K562 (cell line): ENCODE data around the gene CUTA. TPM values are rescaled to one million over a fixed set of nuclear protein-coding genes. Genes with fewer than 3 reads are reported as not detected.

ENCODE experiments used
- ADNP ChIP-seq: fragments of 200-800 bp; sonication (Bioruptor generic); IDR thresholded peaks from 2 replicates; pipeline ENCODE4 v1.6.1; 2016; ENCODE audit warnings: missing genetic modification characterization, missing compliant biosample characterization
- CEBPG ChIP-seq, 3 experiments: fragments of 200-800 bp in 1 of 3; sonication (Bioruptor generic) in 1 of 3; sonication (generic) in 1 of 3; formaldehyde crosslinking in 1 of 3; IDR thresholded peaks in 2 of 3; conservative IDR thresholded peaks in 1 of 3; 2 replicates each; pipeline versions ENCODE4 v1.6.1 to v1.8.0; 2016 to 2022; ENCODE audit warnings: missing compliant biosample characterization in 2 of 3, missing genetic modification characterization in 2 of 3, mild to moderate bottlenecking in 1 of 3, missing genetic modification reagents in 1 of 3
- CTBP1 ChIP-seq: fragments of 450-650 bp; IDR thresholded peaks from 2 replicates; pipeline ENCODE4 v1.6.1; 2016; ENCODE audit warnings: borderline replicate concordance
- DDX20 ChIP-seq: fragments of 450-650 bp; IDR thresholded peaks from 2 replicates; pipeline ENCODE4 v1.6.1; 2016; ENCODE audit warnings: missing genetic modification characterization, low read depth, mild to moderate bottlenecking, missing compliant biosample characterization, moderate library complexity
- ESRRA ChIP-seq: fragments of 450-650 bp; IDR thresholded peaks from 2 replicates; pipeline ENCODE4 v1.6.1; 2014; ENCODE audit warnings: low read depth, mild to moderate bottlenecking, moderate library complexity, borderline replicate concordance
- GABPA ChIP-seq: fragments of 200-800 bp; sonication (Bioruptor generic); conservative IDR thresholded peaks from 2 replicates; pipeline ENCODE4 v1.6.1; 2016; ENCODE audit warnings: low read depth, missing genetic modification characterization, missing compliant biosample characterization
- NCOA4 ChIP-seq: fragments of 450-650 bp; IDR thresholded peaks from 2 replicates; pipeline ENCODE4 v1.6.1; 2018; ENCODE audit warnings: mild to moderate bottlenecking; ENCODE audit not compliant: partially characterized antibody
- PREB ChIP-seq: sonication (generic); formaldehyde crosslinking; IDR thresholded peaks from 2 replicates; pipeline ENCODE4 v1.8.1; 2023; ENCODE audit warnings: mild to moderate bottlenecking, missing genetic modification reagents
- SFPQ ChIP-seq: fragments of 200-400 bp; formaldehyde crosslinking; IDR thresholded peaks from 2 replicates; pipeline ENCODE4 v1.6.1; 2017; ENCODE audit warnings: mild to moderate bottlenecking, low read depth, low read length, moderate library complexity
- ZNF318 ChIP-seq, 2 experiments: fragments of 450-650 bp; IDR thresholded peaks; 2 replicates each; pipeline ENCODE4 v1.6.1; 2016; ENCODE audit warnings: mild to moderate bottlenecking in 2 of 2, borderline replicate concordance in 1 of 2, low read depth in 1 of 2, moderate library complexity in 1 of 2
- ZNF398 ChIP-seq: fragments of 250-450 bp; sonication (Bioruptor Pico); IDR thresholded peaks from 2 replicates; pipeline ENCODE4 v1.8.0; 2021; ENCODE audit warnings: moderate library complexity, mild to moderate bottlenecking, inconsistent platforms
- polyA plus RNA-seq, 8 experiments: library from polyadenylated mRNA; depleted of rRNA in 4 of 8; stranded (reverse) in 5 of 8; unstranded in 3 of 8; fragments of >200 nt; fragmentation: Nextera tagmentation in 2 of 8; fragmentation: Illumina TruSeq in 1 of 8; extraction: Ambion mirVana in 2 of 8; extraction: Trizol in 1 of 8; gene quantifications; 2 replicates each; pipeline versions ENCODE4 v1.2.1 to v1.2.3, GENCODE V29; 2011 to 2014; ENCODE audit warnings: inconsistent platforms in 1 of 8, missing spikeins in 1 of 8
- total RNA-seq, 7 experiments: library from RNA; depleted of rRNA in 6 of 7; stranded (reverse); fragments of >200 nt in 6 of 7; fragmentation: Illumina TruSeq in 2 of 7; extraction: Trizol in 2 of 7; gene quantifications; 2 replicates each; pipeline versions ENCODE4 v1.2.1 to v1.2.3, GENCODE V29; 2011 to 2021; ENCODE audit warnings: low replicate concordance in 1 of 7

CUTA gene
- total and polyA plus RNA-seq, 9 of the 15 experiments (the other 6 are each of a cell fraction or from before 2014, with no cell fraction given), result 166 to 682 (median 310) TPM

- no peak for TF ChIP-seq DDX20
- TF ChIP-seq CTBP1, result peak; percentile 44; the same call in 1 of the 2 replicates
- no peak for TF ChIP-seq ZNF398 (CRISPR knock-in tag)
- peak; percentile 22; the same call in 1 of the 2 replicates for TF ChIP-seq CEBPG (CRISPR knock-in tag; IDR thresholded peaks at IDR 0.05)
- no peak for TF ChIP-seq CEBPG (tag; conservative IDR thresholded peaks at IDR 0.05 in 1 of 2, IDR thresholded peaks at IDR 0.05 in 1 of 2)
- peak; percentile 70; the same call in 1 of the 2 replicates for TF ChIP-seq GABPA (tag)
- no peak; the same call in 1 of the 2 replicates for TF ChIP-seq ESRRA
- TF ChIP-seq NCOA4, result no peak
- TF ChIP-seq PREB, result no peak
- no peak for TF ChIP-seq SFPQ
- TF ChIP-seq ADNP (tag), result no peak
- no peak for TF ChIP-seq ZNF318 (IDR thresholded peaks at IDR 0.05; ENCODE audit: borderline replicate concordance in 1 of 2, low read depth in 1 of 2)
Measured at GRCh38 chr6:33425668-33426577, 8.0 kb upstream of the CUTA start (continued).
